ENCODE results near the gene MN1. TPM values are rescaled to one million over a fixed set of nuclear protein-coding genes. Genes with fewer than 3 reads are reported as not detected.
A peak's percentile ranks its signal among the peaks of the same experiment; 100 is the strongest.

MN1 gene
- total and polyA plus RNA-seq, 2 of the 8 experiments (the other 6 are each of a cell fraction or from before 2014, with no cell fraction given), result 3.1 to 4.9 TPM

DNA sequence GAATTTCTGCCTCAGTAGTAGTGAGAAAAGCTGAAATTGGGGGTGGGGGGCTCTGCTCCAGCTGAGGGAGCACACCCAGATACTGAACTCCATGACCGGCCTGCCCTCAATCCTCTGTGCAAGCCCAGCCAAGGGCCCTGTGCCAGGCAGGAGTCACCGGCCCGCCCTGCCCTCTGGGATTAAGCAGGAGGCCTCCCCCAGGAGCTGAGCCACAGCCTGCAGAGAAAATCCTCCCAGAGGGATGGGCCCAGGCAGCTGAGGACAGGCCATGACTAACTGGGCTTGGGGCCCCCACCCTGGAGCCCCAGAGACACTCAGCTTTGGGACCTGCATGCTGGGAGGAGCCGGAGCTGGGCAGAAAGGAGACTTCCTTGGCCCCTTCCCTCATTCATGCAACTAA is 48.8 kb downstream of the MN1 start:
- H2BK120ac ChIP-seq (replicated peaks; ENCODE audit: low read depth, low read length), result no peak overlapping the region
- H2AFZ ChIP-seq (ENCODE audit: low read length), result no peak overlapping the region
- FAIRE-seq (no peak), DNase-seq (ENCODE audit: low read depth in 1 of 2, low spot score in 2 of 2) (no peak)
- H3K27ac ChIP-seq (ENCODE audit: low read depth, low read length), result no peak overlapping the region
- H3K14ac ChIP-seq (ENCODE audit: insufficient read length), result no peak overlapping the region
- no peaks in the 10 kb centered on the region for H3K9me3 ChIP-seq (ENCODE audit: insufficient read depth in 2 of 2, low read depth in 1 of 2, low read length in 1 of 2)
- ChIA-PET POLR2A (ENCODE audit: partially characterized antibody) (interaction anchor here (0.7 to 2.0 kb wide), 6 partner anchors 9 to 71 kb away, joined by 3 to 6 read pairs (median 5); no protein-coding TSS in a partner anchor), CTCF (ENCODE audit: partially characterized antibody) (interaction anchor here (1.7 to 1.8 kb wide), 2 partner anchors 10 to 38 kb away, joined by 4 to 5 read pairs; no protein-coding TSS in a partner anchor)
- no peak overlapping the region for H3K4ac ChIP-seq (replicated peaks; ENCODE audit: insufficient read length, low read depth, low read length)
- H2BK5ac ChIP-seq (ENCODE audit: low read depth, low read length), result no peak overlapping the region
- peaks cover 11 to 31% (median 23%) of the 10 kb centered on the region in 4 experiments for H3K4me1 ChIP-seq (replicated peaks in 1 of 4; ENCODE audit: control insufficient read depth in 3 of 4, insufficient read depth in 4 of 4, low read length in 3 of 4)
- peaks cover 0 to 3% (median 0%) of the 10 kb centered on the region in 4 experiments; a peak in 1 of 7 replicates for H3K27me3 ChIP-seq (replicated peaks in 1 of 4; ENCODE audit: control insufficient read depth in 3 of 4, extremely low read depth in 1 of 4, insufficient read depth in 3 of 4, low read length in 3 of 4)
- no peak overlapping the region for H3K9ac ChIP-seq (replicated peaks in 1 of 4; ENCODE audit: extremely low read depth in 1 of 4, low read depth in 3 of 4, low read length in 3 of 4)
- 0 out of 2 replicates have a peak overlapping the region, but pooled peaks have one; percentile 7 for H2BK12ac ChIP-seq (ENCODE audit: low read depth, low read length)
- H2BK15ac ChIP-seq (ENCODE audit: low read length), result no peak overlapping the region
- H3K4me3 ChIP-seq (ENCODE audit: extremely low read depth in 1 of 4, insufficient read depth in 2 of 4, low read depth in 3 of 4, low read length in 4 of 4), result no peak overlapping the region
- no peaks in the 10 kb centered on the region for H4K20me1 ChIP-seq (replicated peaks in 1 of 2; ENCODE audit: control insufficient read depth in 1 of 2, insufficient read depth in 2 of 2, low read length in 2 of 2)
- H2BK20ac ChIP-seq (ENCODE audit: low read length), result no peak overlapping the region
- H4K5ac ChIP-seq (ENCODE audit: insufficient read length, low read depth, low read length), result no peak overlapping the region
- WGBS, 2 experiments (ENCODE audit: extremely low coverage in 1 of 2, insufficient coverage in 1 of 2, insufficient read length in 1 of 2, insufficient replicate concordance in 2 of 2, low coverage in 1 of 2, low lambda C conversion rate in 2 of 2, missing lambda C conversion rate in 1 of 2), result 85% methylated on average over 3 of the region's 4 CpGs; no CpG with 5 or more reads in 1 of the 2 experiments
- no peak overlapping the region for H4K91ac ChIP-seq (replicated peaks; ENCODE audit: insufficient read length, low read length)
- no peak overlapping the region for H3K23ac ChIP-seq (ENCODE audit: insufficient read length)
- H4K8ac ChIP-seq (ENCODE audit: extremely low read depth, insufficient read depth, low read length), result no peak overlapping the region
- H3K23me2 ChIP-seq (ENCODE audit: low read depth, low read length), result no peaks in the 10 kb centered on the region; the same call in 1 of the 2 replicates
- no peaks in the 10 kb centered on the region for H3K79me1 ChIP-seq (ENCODE audit: low read depth, low read length)
- no peak overlapping the region for H3K18ac ChIP-seq (ENCODE audit: extremely low read depth, low read length)
- no peaks in the 10 kb centered on the region for H3K79me2 ChIP-seq (ENCODE audit: control insufficient read depth in 1 of 2, insufficient read depth in 2 of 2, low read length in 2 of 2)
- H3K36me3 ChIP-seq (ENCODE audit: control insufficient read depth in 2 of 4, insufficient read depth in 4 of 4, low read length in 3 of 4), result no peaks in the 10 kb centered on the region
- no peak overlapping the region for H3K4me2 ChIP-seq (ENCODE audit: insufficient read depth in 1 of 2, low read depth in 2 of 2, low read length in 2 of 2)
- H3K56ac ChIP-seq (replicated peaks; ENCODE audit: insufficient read length, low read depth, low read length), result no peak overlapping the region
- H2AK5ac ChIP-seq (ENCODE audit: low read depth, low read length), result peak overlapping the region; percentile 67; the same call in 1 of the 2 replicates
- TF ChIP-seq TEAD4 (IDR thresholded peaks at IDR 0.05; ENCODE audit: low read depth, low read length), result no peak
- TF ChIP-seq MAX (IDR thresholded peaks at IDR 0.05), result no peak
- no peak for TF ChIP-seq TBP (IDR thresholded peaks at IDR 0.05; ENCODE audit: low read depth, low read length)
- TF ChIP-seq GABPA (IDR thresholded peaks at IDR 0.05; ENCODE audit: borderline replicate concordance, insufficient read depth, low read length), result no peak
- no peak for TF ChIP-seq NANOG (IDR thresholded peaks at IDR 0.05; ENCODE audit: insufficient read depth, low read depth, low read length, poor library complexity, severe bottlenecking)
- TF ChIP-seq GTF2F1 (IDR thresholded peaks at IDR 0.05; ENCODE audit: borderline replicate concordance, low read depth, low read length), result no peak
- no peak for TF ChIP-seq HDAC2 (IDR thresholded peaks at IDR 0.05; ENCODE audit: borderline replicate concordance in 1 of 2, low read depth in 2 of 2, low read length in 2 of 2)
- TF ChIP-seq PHF8 (conservative IDR thresholded peaks at IDR 0.05; ENCODE audit: low read depth, low read length), result no peak
- TF ChIP-seq CREB1 (IDR thresholded peaks at IDR 0.05), result no peak
